AG08395 (cell line): ENCODE measurements around the gene NIPAL3.
A peak's percentile ranks its signal among the peaks of the same experiment; 100 is the strongest.
"Not testable (repeated sequence)": the region's sequence is repeated elsewhere in the genome, so short reads cannot be mapped to it uniquely, and the experiment has no call there.

ENCODE experiments used
- DNase-seq: peaks from one replicate; pipeline ENCODE4 v3.0.0; 2012; ENCODE audit warnings: mixed read lengths, low spot score

NIPAL3 gene

GRCh38 chr1:24462128-24462527 lies 46.5 kb downstream of the NIPAL3 start:
- DNase-seq: peak; percentile 9

GRCh38 chr1:24463776-24464735 lies 48.5 kb downstream of the NIPAL3 start:
- peak; percentile 44 for DNase-seq

GRCh38 chr1:24465099-24465498 lies 49.5 kb downstream of the NIPAL3 start:
- no peak for DNase-seq

GRCh38 chr1:24465638-24466037 lies 50.0 kb downstream of the NIPAL3 start:
- no peak for DNase-seq

- no peak for DNase-seq
Measured at GRCh38 chr1:24468685-24469316, 53.2 kb downstream of the NIPAL3 start.

- no peak for DNase-seq
Measured at GRCh38 chr1:24470592-24470991, 55.0 kb downstream of the NIPAL3 start.

GRCh38 chr1:24472527-24473251 lies 57.1 kb downstream of the NIPAL3 start:
- no peak for DNase-seq

GRCh38 chr1:24474193-24474592 lies 58.6 kb downstream of the NIPAL3 start:
- no peak for DNase-seq

- no peak for DNase-seq
Measured at GRCh38 chr1:24475700-24476099, 60.1 kb downstream of the NIPAL3 start.

GRCh38 chr1:24476571-24476970 lies 61.0 kb downstream of the NIPAL3 start:
- no peak for DNase-seq

- DNase-seq: no peak
Measured at GRCh38 chr1:24477309-24477708, 61.7 kb downstream of the NIPAL3 start.

- no peak for DNase-seq
Measured at GRCh38 chr1:24481101-24481500, 65.5 kb downstream of the NIPAL3 start.

GRCh38 chr1:24481843-24482610 lies 66.4 kb downstream of the NIPAL3 start:
- no peak for DNase-seq

GRCh38 chr1:24483441-24483840 lies 67.8 kb downstream of the NIPAL3 start:
- no peak for DNase-seq

GRCh38 chr1:24484199-24484598 lies 68.6 kb downstream of the NIPAL3 start:
- no peak for DNase-seq

- no peak for DNase-seq
Measured at GRCh38 chr1:24486331-24487065, 70.9 kb downstream of the NIPAL3 start.

- DNase-seq: no peak
Measured at GRCh38 chr1:24487455-24487854, 71.9 kb downstream of the NIPAL3 start.

GRCh38 chr1:24488159-24488558 lies 72.6 kb downstream of the NIPAL3 start:
- DNase-seq: not testable (repeated sequence)

- no peak for DNase-seq
Measured at GRCh38 chr1:24489674-24490073, 74.1 kb downstream of the NIPAL3 start.

GRCh38 chr1:24490101-24490781 lies 74.6 kb downstream of the NIPAL3 start:
- no peak for DNase-seq
